Adrenal gland (tissue), 5 donors: Measurements from ENCODE around the gene FANCI.

ENCODE experiments used
- POLR2A ChIP-seq, 2 donors: fragments of 450-650 bp; IDR thresholded peaks; one replicate each; pipeline ENCODE4 v1.6.1; 2017; ENCODE audit warnings: antibody characterized with exemption in 2 of 2, mild to moderate bottlenecking in 2 of 2, moderate library complexity in 1 of 2
- TF ChIP-seq, protein P1 (sequence below), 6 experiments: fragments of 450-650 bp in 4 of 6; fragments of 200-600 bp in 2 of 6; sonication (generic) in 1 of 6; IDR thresholded peaks; 1 replicate in 5 of 6; 2 replicates in 1 of 6; pipeline versions ENCODE4 v1.5.1 to v1.8.0; 2016 to 2021; ENCODE audit warnings: antibody characterized with exemption in 6 of 6, mild to moderate bottlenecking in 2 of 6, moderate library complexity in 1 of 6
- donor health status: DM: no; HTN: no; CAD: no.

- TF ChIP-seq, protein P1, sequence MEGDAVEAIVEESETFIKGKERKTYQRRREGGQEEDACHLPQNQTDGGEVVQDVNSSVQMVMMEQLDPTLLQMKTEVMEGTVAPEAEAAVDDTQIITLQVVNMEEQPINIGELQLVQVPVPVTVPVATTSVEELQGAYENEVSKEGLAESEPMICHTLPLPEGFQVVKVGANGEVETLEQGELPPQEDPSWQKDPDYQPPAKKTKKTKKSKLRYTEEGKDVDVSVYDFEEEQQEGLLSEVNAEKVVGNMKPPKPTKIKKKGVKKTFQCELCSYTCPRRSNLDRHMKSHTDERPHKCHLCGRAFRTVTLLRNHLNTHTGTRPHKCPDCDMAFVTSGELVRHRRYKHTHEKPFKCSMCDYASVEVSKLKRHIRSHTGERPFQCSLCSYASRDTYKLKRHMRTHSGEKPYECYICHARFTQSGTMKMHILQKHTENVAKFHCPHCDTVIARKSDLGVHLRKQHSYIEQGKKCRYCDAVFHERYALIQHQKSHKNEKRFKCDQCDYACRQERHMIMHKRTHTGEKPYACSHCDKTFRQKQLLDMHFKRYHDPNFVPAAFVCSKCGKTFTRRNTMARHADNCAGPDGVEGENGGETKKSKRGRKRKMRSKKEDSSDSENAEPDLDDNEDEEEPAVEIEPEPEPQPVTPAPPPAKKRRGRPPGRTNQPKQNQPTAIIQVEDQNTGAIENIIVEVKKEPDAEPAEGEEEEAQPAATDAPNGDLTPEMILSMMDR (IDR thresholded peaks at IDR 0.05): no peak
- no peak for TF ChIP-seq POLR2A (IDR thresholded peaks at IDR 0.05)
Measured at GRCh38 chr15:89195836-89196235, 47.9 kb upstream of the FANCI start.
